ENCODE data around the gene CNDP2.
"Not testable (repeated sequence)": the region's sequence is repeated elsewhere in the genome, so short reads cannot be mapped to it uniquely, and the experiment has no call there.

Gene CNDP2

GRCh38 chr18:74539289-74539688, 43.1 kb downstream of the CNDP2 start:
- no peak for DNase-seq (ENCODE audit: low spot score)

DNA sequence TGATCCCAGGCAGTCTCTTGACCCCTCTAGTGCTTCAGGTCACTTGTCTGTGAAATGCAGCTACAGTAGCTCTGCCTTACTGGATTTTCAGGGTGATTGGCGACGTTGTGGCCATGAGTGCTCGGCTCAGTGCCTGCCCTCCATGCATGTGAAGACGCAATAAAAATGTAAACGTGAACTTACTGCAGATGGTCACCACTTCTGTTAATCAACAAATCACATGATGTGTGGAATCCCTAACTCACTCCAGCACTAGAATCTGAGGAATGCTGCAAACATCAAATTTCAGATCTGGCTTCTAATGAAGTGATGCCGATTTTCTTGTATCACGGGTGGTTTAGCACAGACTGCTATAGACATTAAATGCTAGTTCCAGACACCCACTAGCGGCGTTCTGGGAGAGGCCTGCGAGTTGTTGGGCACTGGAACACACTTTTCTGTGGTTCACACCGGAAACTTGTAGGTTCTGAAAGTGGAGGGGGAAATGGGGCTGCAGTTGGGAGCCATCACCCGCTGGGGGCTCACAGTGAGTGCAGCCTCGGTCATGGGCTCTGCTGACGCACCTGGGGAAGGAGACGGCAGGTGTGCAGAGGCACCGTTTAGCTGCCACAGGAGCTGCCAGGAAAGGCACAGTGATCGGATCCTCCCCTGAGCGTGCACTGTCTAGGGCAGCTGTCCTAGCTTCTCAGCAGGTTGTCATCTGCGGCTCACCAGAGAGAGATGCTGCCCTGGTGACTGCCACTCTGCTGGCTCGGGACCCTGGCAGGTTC, 44.7 kb downstream of the CNDP2 start:
- no peak for DNase-seq (ENCODE audit: low spot score)

GRCh38 chr18:74541703-74542555, 45.8 kb downstream of the CNDP2 start:
- DNase-seq (ENCODE audit: low spot score), result no peak

- no peak for DNase-seq (ENCODE audit: low spot score)
Observed at GRCh38 chr18:74544898-74545297, 48.7 kb downstream of the CNDP2 start.

DNA sequence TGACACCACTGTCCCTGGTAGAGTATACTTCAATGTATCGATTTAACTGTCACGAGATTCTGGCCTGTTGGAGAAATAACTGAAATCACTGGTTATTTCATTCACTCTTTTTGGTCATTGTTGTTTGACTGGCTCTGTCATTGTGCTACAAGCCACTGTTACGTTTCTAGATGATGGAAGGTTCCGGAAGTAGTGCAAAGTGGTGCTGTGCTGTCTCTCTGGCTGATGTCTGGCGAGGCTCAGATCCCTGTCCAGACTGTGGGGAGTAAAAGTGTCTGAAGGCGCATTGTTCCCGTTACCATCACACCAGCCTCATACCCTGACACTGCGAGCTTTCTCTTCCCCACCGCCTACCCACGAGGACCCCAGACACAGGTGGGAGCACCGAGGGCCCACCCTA, 49.8 kb downstream of the CNDP2 start:
- no peak for DNase-seq (ENCODE audit: low spot score)

GRCh38 chr18:74546751-74547530, 50.8 kb downstream of the CNDP2 start:
- no peak for DNase-seq (ENCODE audit: low spot score)

GRCh38 chr18:74547860-74548259, 51.7 kb downstream of the CNDP2 start:
- no peak for DNase-seq (ENCODE audit: low spot score)

DNA sequence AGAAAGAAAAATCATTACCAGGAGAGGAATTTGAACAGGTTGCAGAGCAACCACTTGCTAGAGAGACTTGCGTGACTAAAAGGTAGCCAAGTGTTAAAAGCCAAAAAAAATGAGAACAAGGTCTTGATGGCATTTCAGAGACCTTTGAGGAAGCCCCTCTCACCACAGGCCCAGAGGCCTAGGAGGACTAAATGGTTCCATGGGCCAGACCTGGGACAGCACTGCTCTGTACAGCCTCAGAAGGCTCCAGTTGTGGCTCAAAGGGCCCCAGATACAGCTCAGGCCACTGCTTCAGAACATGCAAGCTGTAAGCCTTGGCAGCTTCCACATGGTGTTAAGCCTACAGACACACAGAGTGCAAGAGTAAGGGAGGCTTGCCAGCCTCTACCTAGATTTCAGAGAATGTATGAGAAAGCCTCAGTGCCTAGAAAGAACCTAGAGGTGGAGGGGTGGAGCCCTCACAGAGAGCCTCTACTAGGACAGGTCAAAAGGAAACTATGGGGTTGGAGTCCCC, 53.5 kb downstream of the CNDP2 start:
- no peak for DNase-seq (ENCODE audit: low spot score)

- DNase-seq (ENCODE audit: low spot score), result no peak
Observed at GRCh38 chr18:74550886-74551285, 54.7 kb downstream of the CNDP2 start.

DNA sequence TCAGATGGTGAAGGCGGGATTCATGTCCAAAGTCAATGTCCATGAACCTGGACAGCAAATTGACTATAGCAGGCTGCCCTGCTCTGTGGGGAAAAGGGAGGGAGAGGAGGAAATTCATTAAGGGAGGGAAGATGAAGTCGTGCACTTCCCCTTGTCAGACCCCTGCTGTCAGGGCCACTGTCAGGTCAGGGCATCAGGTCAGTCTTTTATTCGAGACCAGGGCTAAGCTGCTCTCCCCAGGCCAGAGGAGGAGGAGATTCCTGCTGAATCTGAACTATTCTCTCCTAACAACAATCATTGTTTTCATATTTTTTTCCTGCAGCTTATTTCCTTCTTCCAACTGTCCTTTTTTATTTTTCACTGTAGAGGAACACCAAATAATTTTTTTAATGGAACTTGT, 55.3 kb downstream of the CNDP2 start:
- DNase-seq (ENCODE audit: low spot score), result no peak

- peak; percentile 78 for DNase-seq (ENCODE audit: low spot score)
Observed at GRCh38 chr18:74551936-74552555, 55.9 kb downstream of the CNDP2 start.

GRCh38 chr18:74556126-74556525, 60.0 kb downstream of the CNDP2 start:
- no peak for DNase-seq (ENCODE audit: low spot score)

DNA sequence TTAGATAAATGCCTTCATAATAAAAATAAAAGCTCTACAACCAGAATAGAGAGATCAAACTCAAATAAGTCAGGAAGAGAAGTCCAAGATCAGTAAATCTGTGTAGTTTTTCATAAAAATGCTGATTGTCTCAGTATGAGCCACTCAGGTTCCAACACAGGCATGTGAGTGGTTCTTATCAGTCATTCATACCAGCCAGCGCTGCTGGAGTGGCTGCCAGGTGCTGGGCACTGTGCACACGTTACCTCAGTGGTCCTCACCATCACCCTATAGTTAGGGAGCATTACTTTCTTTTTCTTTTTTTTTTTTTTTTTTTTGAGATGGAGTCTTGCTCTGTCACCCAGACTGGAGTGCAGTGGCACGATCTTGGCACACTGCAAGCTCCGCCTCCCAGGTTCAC, 61.9 kb downstream of the CNDP2 start:
- DNase-seq (ENCODE audit: low spot score), result no peak

GRCh38 chr18:74562131-74562730, 66.1 kb downstream of the CNDP2 start:
- DNase-seq (ENCODE audit: low spot score), result no peak

DNA sequence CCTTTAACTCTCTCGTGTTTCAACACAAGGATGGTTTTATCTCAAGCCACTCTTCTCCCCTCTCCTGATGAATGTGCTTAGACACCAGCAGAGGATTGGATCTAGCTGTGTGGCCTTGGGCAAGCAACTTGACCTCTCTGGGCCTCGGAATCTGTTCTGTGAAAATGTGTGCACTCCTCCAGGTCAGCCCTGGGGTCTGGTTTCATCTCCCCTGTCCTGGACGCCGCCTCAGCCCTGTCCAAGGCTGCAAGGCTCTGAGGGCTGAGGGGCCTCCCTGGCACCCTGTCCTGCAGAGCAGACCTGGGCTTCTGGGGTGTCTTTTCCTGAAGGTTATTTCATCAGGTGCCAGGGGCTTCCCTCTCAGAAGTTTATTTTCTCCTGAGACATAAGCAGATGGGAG, 66.6 kb downstream of the CNDP2 start:
- DNase-seq (ENCODE audit: low spot score), result no peak

DNA sequence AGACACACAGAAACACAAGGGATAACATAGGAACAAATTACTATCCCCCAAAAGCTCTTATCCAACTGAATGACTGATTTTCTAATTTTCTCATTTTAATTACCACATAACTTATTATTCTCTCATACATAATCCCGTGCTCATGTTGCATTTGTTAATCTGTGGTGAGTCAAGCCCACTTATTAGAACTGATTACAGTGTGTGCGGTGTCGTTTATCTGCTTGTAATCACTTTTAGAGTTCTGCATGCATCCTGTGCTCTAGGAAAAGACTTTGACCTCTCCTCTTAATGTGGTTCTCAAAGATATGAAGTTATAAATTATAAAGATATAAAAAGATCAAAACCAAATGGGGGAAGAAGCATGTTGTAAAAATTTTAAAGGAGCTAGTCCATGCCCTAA, 67.8 kb downstream of the CNDP2 start:
- DNase-seq (ENCODE audit: low spot score), result no peak

DNA sequence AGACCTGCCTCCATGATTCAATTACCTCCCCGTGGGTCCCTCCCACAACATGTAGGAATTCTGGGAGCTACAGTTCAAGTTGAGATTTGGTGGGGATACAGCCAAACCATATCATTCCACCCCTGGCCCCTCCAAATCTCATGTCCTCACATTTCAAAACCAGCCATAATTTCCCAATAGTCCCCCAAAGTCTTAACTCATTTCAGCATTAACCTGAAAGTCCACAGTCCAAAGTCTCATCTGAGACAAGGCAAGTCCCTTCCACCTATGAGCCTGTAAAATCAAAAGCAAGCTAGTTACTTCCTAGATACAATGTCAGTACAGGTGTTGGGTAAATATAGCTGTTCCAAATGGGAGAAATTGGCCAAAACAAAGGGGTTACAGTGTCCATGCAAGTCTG, 69.0 kb downstream of the CNDP2 start:
- not testable (repeated sequence) for DNase-seq (ENCODE audit: low spot score)

DNA sequence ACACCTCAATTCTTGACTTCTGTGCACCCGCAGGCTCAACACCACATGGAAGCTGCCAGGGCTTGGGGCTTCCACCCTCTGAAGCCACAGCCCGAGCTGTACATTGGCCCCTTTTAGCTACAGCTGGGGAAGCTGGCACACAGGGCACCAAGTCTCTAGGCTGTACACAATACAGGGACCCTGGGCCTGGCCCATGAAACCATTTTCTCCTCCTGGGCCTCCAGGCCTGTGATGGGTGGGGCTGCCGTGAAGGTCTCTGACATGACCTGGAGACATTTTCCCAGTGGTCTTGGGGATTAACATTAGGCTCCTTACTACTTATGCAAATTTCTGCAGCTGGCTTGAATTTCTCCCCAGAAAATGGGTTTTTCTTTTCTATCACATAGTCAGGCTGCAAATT, 69.8 kb downstream of the CNDP2 start:
- DNase-seq (ENCODE audit: low spot score), result not testable (repeated sequence)

GRCh38 chr18:74567822-74568221, 71.7 kb downstream of the CNDP2 start:
- no peak for DNase-seq (ENCODE audit: low spot score)

DNA sequence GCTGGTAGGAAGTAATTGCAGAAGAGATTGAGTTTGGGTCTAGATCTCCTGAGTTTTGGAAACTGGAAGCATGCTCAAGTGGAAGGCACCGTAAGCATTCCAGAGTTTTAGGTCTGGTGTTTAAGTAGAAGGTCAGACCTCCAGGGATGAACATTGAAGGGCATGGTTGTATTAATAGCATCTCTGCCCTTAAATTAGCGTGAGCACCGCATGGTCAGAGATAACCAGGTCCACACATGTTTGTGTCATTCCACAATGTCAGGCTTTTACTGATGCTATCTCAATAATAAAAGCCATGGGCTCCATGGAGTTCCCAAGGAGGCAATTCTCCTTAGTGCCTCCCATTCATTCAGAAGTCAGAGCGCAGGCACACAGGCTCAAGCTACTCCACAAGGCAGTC, 73.2 kb downstream of the CNDP2 start:
- DNase-seq (ENCODE audit: low spot score), result no peak

- no peak for DNase-seq (ENCODE audit: low spot score)
Observed at GRCh38 chr18:74570266-74570665, 74.1 kb downstream of the CNDP2 start.

Data from CD4-positive, alpha-beta T cell treated with Interleukin-2 at 100 ng/mL for 4 hours (primary cell).